22Rv1 (cell line): Measurements from ENCODE around the gene ABCG8.

ENCODE experiments used
- ZFX ChIP-seq: fragments of 450-650 bp; IDR thresholded peaks from 2 replicates; pipeline ENCODE4 v1.6.1; 2017; ENCODE audit warnings: antibody characterized with exemption, borderline replicate concordance
- TF ChIP-seq, protein P1 (sequence below): fragments of 450-650 bp; IDR thresholded peaks from 2 replicates; pipeline ENCODE4 v1.5.1; 2017; ENCODE audit warnings: mild to moderate bottlenecking

GRCh38 chr2:43894743-43895142 is 56.0 kb downstream of the ABCG8 start:
- TF ChIP-seq, protein P1, sequence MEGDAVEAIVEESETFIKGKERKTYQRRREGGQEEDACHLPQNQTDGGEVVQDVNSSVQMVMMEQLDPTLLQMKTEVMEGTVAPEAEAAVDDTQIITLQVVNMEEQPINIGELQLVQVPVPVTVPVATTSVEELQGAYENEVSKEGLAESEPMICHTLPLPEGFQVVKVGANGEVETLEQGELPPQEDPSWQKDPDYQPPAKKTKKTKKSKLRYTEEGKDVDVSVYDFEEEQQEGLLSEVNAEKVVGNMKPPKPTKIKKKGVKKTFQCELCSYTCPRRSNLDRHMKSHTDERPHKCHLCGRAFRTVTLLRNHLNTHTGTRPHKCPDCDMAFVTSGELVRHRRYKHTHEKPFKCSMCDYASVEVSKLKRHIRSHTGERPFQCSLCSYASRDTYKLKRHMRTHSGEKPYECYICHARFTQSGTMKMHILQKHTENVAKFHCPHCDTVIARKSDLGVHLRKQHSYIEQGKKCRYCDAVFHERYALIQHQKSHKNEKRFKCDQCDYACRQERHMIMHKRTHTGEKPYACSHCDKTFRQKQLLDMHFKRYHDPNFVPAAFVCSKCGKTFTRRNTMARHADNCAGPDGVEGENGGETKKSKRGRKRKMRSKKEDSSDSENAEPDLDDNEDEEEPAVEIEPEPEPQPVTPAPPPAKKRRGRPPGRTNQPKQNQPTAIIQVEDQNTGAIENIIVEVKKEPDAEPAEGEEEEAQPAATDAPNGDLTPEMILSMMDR, result no peak
- no peak for TF ChIP-seq ZFX
